HG03457 (cell line): Measurements from ENCODE around the gene SKAP1.

Experiments
- ATAC-seq: cut with Tn5 transposase; IDR thresholded peaks from one replicate; pipeline ENCODE4 v1.9.1; 2021; ENCODE audit warnings: moderate number of reproducible peaks; ENCODE audit not compliant: unreplicated experiment

Gene SKAP1

GRCh38 chr17:48153691-48154358 is 276.2 kb downstream of the SKAP1 start:
- no peak for ATAC-seq

GRCh38 chr17:48152289-48152688 is 277.7 kb downstream of the SKAP1 start:
- no peak for ATAC-seq

DNA sequence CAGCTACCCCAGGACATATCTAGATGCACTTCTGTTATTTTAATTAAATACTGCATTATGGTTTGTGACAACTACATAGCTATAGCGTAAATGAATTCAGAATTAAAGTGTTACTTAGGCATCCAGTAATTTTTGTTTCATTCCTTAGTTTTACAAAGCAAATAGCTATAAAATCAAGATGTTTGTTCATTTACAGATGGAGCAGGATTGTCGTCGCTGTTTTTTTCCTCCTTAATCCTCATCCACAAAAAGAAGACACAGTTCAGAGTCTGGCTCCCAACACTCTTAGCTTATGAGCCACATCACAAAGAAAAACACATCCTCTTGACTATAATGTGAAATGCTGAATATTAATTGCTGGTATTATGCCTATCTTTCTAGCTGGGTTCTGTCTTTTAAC is 278.8 kb downstream of the SKAP1 start:
- no peak for ATAC-seq

DNA sequence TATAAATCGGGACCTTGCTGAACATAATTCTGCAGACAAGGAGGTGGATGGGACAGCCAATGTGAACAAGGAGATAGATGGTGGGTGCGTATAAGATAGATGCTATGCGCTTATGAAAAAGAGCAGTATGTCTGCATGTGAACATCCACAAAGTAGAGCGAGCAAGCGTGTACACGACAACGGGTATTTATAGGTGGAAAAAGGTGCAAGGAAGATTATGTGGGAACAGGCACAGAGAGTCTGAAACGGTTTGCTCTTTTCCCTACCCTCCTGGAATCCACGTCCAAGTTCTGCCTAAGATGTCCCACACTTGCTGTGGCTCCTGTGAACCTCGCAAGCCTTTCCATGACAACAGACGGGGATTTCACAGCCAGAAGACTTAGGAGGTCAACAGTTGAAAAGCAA is 279.4 kb downstream of the SKAP1 start:
- ATAC-seq: no peak

DNA sequence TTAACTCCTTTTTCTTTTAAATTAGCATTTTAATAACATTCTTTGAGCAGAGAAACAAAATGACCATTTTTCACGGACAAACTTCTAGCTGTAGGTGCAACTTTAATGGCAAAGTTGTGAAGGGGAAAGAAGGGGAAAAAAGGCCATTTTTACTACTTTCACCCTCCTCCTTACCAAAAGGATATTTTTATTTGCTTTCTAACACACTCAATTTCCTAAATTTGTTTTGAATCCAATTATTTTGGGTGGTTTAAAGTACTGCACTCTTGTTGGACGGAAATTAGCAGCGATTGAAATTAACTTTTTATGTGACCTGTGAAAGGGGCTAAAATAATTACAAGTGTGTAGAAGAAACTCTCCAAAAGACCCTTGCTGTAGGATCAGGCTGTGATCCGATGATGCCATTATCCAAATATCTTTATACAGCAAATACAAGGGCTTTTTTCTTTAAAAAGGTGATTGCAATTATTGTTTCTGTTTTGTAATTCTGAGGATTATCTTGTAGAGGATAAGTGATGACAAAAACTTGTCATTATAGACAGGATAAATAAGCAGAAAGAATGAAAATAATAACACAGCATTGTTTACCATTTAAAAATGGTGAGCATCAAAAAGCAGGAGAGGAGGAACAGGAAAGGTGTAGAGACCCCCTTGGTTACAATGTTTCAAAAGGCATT is 280.1 kb downstream of the SKAP1 start:
- ATAC-seq: no peak

- ATAC-seq: no peak
These were observed 280.9 kb downstream of the SKAP1 start for GRCh38 chr17:48148854-48149786.

GRCh38 chr17:48148029-48148770 is 281.8 kb downstream of the SKAP1 start:
- no peak for ATAC-seq

DNA sequence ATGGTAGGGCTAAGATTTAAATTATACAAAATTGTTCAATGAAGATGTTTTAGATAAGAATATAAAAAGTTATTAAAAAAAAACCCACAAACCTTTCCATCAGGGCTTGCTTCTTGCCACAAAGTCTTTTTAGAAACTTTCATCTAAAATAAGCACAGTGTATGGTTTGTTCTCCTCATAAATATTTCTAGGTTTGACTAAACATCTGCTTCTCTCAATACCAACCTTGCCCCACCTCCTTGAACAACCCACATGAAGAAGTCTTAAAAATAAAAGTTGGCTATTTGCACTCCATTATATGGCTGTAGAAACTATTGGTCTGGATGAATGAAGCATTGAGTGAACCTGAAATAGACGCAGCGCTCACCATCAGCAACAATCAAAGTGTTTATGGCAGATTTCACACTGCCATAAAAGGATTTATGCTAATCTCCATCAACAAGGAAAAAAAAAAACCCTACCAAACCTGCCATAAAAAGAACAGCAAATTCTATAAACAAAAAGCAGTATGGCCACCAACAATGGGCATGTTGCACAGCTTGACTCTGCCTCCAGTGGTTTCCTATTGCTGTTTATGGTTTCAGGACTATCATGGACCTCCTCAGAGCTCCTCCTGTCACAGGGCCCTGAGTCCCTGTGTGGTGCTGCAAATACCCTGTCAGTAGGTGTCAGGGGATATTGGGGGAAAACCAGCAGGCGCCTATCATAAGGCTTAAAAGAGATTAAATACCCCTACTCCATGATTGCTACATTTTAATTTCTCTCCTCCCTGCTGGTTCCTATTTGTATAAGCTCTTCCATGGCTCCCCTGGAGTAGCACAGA is 284.8 kb downstream of the SKAP1 start:
- ATAC-seq: no peak

DNA sequence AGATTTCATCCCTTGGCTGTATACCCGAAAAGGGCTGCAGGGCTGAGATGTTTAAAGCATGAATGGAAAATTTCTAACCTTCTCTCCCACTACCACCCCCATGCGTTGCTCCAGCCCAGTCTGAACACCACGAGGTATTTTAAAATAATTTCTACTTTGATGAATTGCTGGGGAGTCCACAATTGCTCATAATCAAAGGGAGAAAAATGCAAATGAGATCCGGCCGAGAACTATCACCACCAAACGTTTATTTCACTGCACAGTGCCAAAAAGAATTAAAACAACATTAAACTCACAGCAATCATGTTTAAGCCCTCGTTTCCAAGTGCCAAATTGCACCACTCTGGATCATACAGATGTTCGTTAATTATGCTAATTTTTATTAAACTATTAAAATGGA is 285.8 kb downstream of the SKAP1 start:
- ATAC-seq: no peak

DNA sequence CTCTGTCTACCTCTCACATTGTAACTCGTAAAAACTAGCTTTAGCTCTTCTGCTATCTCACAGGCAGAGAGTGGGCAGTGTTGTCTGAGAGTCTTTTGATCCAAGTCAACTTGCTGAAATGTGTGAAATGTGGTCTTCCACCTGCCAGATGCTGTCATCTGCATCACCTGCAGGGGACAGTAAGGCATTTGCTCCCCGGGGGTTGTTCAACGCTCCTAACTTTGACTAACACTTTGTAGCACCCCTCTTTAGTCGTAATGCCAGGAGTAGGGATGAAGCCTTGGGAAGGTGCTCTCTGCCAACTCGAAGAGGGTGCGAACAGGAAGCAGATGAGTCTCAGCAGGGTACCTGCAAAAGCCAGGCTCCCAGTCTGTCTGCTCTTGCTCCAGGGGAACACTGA is 286.4 kb downstream of the SKAP1 start:
- no peak for ATAC-seq

DNA sequence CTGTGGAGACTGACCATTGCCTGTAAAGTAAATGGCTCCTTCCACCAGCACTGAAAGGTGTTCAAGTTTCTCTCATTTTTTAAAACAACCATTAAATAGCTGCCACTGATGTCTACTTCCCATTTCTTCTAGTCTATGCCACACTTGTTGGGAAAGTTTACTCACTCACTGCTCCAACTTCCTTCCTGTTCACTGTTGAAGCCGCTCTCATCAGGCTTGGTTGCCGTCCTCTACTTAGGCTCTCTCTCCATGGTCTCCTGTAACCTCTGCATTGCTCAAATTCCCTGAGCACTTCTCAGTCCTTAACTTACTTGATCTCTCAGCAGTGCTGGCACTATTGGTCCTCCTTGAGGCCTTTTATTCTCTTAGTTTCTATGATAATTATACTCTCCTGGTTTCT is 290.1 kb downstream of the SKAP1 start:
- no peak for ATAC-seq

DNA sequence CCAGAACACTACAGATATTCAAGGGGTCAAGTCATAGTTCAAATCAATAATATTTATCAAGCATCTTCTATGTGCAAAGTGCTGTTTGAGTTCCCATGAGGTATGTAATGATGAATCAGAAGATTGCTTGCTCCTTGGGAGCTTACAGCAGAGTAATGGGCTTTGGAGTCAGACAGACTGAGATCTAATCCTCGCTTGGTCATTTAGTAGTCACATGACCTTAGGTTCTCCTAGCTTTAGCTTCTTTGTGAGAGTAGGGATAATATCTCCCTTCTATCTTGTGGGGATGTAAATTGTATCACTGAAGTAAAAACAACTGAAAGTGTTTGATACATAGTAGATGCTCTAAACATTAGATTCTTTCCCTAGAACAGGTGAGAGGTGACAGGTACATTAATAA is 292.4 kb downstream of the SKAP1 start:
- ATAC-seq: no peak

DNA sequence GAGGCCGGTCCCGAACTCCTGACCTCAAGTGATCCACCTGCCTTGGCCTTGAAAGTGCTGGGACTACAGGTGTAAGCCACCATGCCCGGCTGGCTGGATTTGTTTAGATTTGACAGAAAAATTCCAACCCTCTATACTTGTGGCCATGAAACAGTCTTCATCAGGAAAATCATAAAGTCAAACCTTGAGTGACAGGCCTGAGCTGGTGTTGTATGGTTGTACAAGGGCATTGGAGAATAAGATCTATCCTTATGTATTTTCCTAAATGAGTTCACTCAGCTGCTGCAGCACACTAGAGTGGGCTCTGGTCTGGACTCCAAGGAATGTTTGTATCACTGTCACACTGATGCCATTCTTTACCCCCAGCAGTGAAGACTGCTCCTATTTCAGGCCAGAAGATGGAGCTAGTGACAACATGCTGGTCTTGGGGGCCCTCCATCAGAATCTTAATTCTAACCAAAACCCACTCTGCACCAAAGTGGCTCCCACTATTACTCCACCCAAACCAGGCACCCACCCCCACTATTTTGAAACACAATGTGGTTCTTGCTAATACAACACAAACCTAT is 295.0 kb downstream of the SKAP1 start:
- no peak for ATAC-seq

DNA sequence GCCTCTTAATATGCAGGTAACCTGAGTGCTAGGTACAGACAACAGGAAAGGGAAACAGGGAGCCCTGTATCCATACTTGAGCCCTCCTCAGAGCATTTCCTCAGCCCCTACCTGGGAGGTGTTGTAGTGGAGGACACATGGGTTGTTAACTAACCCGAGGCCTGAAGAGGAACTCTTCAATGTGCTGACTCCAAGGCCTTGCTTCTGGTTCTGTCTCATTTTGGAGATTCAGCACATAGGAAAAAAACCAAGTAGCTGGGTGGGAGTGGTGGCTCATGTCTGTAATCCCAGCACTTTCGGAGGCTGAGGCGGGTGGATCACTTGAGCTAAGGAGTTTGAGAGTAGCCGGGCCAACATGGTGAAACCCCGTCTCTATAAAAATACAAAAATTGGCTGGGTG is 297.6 kb downstream of the SKAP1 start:
- ATAC-seq: no peak

DNA sequence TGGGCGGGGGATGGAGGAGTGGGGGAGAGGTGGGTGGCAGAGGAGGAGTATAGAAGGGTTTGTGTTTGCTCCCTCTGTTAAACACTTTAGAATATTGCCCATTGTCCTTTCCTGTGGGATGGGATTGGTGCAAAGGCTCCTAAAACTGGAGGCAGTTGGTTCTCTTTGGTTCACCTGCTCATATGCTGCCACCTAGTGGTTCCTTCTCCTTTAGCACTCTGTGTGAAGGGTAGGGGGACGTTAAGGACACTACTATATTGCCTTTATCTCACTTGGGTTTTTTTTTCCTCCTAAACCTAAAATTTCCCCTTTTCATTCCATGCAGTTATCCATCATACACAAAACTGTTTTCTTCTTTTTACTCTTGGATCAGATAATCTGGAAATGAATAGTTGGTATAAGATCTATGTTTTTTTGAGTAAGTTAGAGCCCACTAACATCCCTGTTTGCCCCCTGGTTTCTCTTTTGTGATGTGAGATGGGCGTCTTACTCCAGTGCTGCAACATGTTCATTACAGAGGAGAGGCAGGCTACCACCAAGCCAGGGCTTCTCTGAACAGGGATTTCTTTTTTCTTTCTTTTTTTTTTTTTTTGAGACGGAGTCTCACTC is 298.7 kb downstream of the SKAP1 start:
- no peak for ATAC-seq

GRCh38 chr17:48129981-48130380 is 300.0 kb downstream of the SKAP1 start:
- ATAC-seq: no peak

- no peak for ATAC-seq
These were observed 301.6 kb downstream of the SKAP1 start for GRCh38 chr17:48128400-48128799.

DNA sequence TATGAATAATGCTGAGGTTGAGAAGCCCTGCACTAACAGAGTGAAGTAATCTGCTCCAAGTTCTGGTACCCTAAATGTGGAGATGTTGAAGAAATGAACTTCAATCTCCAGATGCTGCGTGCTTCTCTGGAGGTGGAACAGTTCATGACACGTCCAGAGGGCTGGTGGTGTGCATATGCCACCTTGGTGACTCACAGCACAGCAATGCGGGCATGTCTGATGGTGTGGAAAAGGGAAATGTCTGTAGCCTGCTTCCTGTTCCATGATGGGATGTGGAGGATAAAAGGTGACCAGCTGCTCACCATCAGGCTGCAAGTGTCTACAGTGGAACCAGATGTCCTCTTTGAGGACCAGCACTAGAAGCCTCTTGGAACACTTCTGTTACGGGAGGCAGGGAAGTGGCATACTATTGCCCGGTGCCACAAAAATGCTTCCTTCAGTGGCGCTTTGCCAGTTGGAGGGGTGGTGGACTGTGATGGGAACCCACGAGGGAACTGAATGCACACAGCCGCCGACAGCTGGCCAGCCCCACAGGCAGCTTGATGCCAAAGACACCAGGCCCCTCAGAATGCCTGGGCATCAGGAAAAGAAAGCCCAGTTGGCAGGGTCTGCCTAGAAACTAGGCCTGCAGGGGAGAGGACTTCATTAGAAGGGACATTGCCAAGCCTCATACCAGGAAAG is 302.5 kb downstream of the SKAP1 start:
- no peak for ATAC-seq

- ATAC-seq: no peak
These were observed 303.5 kb downstream of the SKAP1 start for GRCh38 chr17:48126532-48126850.
